Measurements from ENCODE around the gene FBXL15.

Gene FBXL15, protein sequence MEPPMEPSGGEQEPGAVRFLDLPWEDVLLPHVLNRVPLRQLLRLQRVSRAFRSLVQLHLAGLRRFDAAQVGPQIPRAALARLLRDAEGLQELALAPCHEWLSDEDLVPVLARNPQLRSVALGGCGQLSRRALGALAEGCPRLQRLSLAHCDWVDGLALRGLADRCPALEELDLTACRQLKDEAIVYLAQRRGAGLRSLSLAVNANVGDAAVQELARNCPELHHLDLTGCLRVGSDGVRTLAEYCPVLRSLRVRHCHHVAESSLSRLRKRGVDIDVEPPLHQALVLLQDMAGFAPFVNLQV

GRCh38 chr10:102420714-102421506 lies at the start of gene FBXL15:
FBXL15 (plus strand) TSS chr10:102420836; CDS start chr10:102421130, 294 bp downstream.
- DNase-seq (ENCODE audit: low spot score): peak; percentile 96

GRCh38 chr10:102371295-102371694 lies 49.3 kb upstream of the FBXL15 start:
- DNase-seq (ENCODE audit: low spot score): no peak

- DNase-seq (ENCODE audit: low spot score): no peak
Observed at GRCh38 chr10:102375250-102375649, 45.4 kb upstream of the FBXL15 start.

GRCh38 chr10:102375867-102376266 lies 44.8 kb upstream of the FBXL15 start:
- no peak for DNase-seq (ENCODE audit: low spot score)

GRCh38 chr10:102376901-102377300 lies 43.7 kb upstream of the FBXL15 start:
- DNase-seq (ENCODE audit: low spot score): no peak

- no peak for DNase-seq (ENCODE audit: low spot score)
Observed at GRCh38 chr10:102379383-102379782, 41.3 kb upstream of the FBXL15 start.

DNA sequence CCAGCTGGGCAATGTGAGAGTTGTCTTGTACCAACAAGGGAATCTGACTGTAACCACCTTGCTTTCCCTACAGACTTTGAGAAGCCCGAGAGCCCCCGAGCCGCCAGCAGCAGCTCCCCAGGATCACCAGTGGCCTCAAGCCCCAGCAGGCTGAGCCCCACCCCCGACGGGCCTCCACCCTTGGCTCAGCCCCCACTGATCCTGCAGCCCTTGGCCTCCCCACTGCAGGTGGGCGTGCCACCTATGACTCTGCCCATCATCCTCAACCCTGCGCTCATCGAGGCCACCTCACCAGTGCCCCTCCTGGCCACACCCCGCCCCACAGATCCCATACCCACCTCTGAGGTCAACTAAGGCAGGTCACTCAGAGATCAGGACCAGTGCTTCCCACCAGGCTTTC lies 38.7 kb upstream of the FBXL15 start:
- DNase-seq (ENCODE audit: low spot score): no peak

DNA sequence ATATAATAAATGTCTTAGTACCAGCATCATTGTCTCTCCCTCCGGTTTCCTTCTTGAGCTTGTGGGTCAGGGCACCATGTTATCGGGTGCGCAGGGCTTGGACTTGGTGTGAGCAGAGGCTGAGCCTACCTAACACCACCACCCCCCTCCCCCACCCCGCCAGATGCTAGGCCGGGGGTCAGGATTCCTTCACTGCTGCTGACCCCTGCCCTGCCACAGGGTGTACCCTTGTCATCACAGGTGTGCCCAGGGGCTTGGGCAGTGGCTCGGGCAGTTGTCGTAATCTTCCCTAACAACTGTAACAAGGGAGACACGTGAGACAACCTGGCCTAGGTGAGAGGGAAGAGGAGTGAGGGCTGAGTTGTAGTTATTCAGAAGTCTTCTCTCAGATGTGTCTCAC lies 37.8 kb upstream of the FBXL15 start:
- DNase-seq (ENCODE audit: low spot score): no peak

DNA sequence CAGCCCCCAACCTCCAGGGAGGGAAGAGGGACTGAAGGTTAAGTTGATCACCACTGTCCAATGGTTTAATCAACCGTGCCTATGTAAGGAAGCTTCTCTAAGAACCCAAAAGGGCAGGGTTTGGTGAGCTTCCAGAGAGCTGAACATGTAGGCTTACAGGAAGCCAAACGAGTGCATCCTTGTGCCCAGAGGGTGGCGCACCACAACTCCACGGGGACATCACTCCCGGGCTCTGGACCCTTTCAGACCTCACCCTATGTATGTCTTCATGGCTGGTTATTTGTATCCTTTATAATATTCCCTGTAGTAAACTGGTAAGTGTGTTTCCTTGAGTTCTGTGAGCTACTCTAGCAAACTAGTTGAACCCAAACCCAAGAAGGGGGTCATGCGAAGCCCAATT lies 36.6 kb upstream of the FBXL15 start:
- DNase-seq (ENCODE audit: low spot score): no peak

DNA sequence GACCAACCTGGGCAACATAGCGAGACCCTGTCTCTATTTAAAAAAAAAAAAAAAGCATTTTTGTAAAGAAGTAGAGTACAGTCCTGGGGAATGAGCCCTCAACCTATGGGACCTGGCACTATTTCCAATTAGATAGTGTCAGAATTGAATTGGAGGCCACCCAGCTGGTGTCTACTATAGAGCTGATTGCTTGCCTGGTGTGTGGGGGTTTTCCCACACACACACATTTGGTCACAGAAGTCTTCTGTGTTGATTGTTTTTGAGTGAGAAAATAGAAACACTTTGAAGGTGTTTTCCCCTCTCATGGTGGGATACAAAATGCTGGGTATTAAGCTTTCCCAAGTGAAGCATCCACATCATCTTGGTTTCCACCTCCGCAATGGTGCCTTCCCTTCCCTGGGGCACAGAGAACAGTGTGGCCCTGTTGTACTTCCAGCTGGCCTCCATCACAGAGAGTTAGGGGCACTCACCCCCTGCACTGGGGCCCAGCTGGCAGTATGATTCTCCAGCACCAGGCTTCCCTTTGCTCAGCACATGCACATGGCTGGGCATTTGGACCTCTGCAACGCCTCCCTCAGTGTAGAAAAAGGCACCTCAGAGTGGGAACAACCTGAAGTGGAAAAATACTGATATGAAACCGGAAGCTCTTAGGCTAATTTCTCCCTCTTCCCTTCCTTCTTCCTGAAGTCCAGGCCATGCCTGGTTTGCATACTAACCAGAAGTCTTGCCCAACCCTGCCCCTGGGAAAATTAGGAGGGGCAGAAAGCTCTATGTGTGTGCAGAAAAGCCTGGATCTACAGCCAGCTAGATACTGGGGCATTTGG lies 35.8 kb upstream of the FBXL15 start:
- DNase-seq (ENCODE audit: low spot score): no peak

- no peak for DNase-seq (ENCODE audit: low spot score)
Observed at GRCh38 chr10:102389894-102390293, 30.7 kb upstream of the FBXL15 start.

- DNase-seq (ENCODE audit: low spot score): no peak
Observed at GRCh38 chr10:102392306-102392705, 28.3 kb upstream of the FBXL15 start.

DNA sequence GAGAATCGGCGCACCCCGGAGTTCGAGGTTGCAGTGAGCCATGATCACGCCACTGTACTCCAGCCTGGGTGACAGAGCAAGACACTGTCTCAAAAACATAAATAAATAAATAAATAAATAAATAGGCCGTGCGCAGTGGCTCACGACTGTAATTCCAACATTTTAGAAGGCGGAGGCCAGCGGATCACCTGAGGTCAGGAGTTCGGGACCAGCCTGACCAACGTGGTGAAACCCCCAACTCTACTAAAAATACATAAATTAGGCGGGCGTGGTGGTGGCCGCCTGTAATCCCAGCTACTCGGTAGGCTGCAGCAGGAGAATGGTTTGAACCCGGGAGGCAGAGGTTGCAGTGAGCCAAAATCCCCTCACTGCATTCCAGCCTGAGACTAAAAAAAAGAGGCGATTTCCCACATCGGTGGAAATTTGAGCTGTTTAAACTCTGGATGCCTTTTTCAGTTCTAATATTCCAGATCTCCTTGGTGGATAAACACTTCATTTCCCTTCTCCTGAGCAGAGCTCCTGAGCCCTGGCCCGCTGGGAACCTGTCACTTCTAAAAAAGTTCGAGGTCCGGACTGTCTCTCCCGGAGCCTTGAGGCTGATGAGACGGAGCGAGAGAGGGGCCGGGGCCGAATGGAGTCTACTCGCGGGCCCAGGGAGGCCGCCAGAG lies 27.1 kb upstream of the FBXL15 start:
- DNase-seq (ENCODE audit: low spot score): no peak

DNA sequence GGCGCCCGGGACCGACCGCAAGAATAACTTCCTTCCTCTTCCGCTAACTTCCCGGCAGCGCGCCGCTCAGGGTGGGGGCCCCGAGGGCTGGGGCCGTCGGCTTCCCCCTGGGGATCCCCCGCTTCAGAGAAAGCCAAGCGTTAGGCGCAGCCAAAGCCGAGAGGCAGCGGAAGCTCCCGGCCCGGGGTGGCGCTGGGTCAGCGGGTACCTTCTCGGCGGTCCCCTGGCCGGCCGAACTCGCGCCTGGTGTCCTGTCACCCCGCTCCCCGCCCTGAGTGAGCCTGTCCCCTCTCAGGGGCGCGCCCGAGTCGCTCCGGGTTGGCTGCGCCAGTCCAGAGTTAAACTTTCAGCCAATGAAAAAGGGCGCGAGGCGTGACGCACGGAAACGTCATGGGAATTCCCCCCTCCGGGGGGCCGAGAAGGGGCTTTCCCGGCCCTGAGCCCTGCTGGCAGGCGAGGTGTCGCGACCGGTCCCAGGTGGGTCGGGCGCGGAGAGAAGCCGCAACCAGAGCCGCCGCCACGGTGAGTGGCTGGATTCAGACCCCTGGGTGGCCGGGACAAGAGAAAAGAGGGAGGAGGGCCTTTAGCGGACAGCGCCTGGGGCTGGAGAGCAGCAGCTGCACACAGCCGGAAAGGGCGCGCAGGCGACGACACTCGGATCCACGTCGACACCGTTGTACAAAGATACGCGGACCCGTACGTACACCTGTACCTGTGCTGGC lies 26.4 kb upstream of the FBXL15 start:
- DNase-seq (ENCODE audit: low spot score): peak; percentile 81

GRCh38 chr10:102394801-102395399 lies 25.7 kb upstream of the FBXL15 start:
- DNase-seq (ENCODE audit: low spot score): no peak

- DNase-seq (ENCODE audit: low spot score): peak; percentile 59
Observed at GRCh38 chr10:102395400-102396316, 25.0 kb upstream of the FBXL15 start, which contains the start of gene NFKB2. NFKB2 (plus strand) TSS chr10:102395705; CDS start chr10:102395960, 255 bp downstream.

- no peak for DNase-seq (ENCODE audit: low spot score)
Observed at GRCh38 chr10:102396317-102396650, 24.4 kb upstream of the FBXL15 start.

DNA sequence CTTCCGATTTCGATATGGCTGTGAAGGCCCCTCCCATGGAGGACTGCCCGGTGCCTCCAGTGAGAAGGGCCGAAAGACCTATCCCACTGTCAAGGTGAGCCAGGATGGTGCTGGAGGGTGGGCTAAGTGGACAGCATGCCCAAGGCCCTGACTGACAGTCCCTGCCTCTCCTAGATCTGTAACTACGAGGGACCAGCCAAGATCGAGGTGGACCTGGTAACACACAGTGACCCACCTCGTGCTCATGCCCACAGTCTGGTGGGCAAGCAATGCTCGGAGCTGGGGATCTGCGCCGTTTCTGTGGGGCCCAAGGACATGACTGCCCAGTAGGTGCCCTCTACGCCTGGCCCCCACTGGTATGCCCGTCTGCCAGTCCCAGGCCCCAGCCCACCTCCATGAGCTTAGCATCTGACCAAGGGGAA lies 23.9 kb upstream of the FBXL15 start:
- no peak for DNase-seq (ENCODE audit: low spot score)

DNA sequence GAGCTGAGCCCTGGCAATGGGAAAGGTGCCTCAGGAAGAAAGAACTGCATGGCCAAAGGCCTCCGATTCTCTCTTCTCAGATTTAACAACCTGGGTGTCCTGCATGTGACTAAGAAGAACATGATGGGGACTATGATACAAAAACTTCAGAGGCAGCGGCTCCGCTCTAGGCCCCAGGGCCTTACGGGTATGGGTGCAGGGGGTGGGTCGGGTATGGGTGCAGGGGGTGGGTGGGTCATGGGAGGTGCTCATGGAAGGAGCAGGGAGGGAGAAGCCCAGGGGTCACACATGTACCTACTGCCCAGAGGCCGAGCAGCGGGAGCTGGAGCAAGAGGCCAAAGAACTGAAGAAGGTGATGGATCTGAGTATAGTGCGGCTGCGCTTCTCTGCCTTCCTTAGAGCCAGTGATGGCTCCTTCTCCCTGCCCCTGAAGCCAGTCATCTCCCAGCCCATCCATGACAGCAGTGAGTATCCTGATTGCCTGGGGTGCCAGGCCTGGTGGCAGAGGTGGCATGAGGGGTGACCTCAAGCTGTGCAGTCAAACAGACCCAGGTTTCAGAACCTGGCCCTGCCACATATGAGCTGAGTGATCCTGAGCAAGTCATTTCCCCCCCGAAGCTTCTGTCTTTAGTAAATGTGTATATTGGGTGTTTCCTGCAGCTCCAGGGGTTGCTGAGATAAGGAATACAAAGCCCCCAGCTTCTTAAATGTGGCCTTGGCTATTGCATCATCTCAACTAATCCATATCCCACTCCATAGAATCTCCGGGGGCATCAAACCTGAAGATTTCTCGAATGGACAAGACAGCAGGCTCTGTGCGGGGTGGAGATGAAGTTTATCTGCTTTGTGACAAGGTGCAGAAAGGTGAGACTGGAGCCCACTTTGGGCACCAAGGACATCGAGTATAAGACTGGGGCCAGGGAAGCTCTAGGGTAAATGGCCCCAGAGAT lies 23.1 kb upstream of the FBXL15 start:
- no peak for DNase-seq (ENCODE audit: low spot score)

Data from kidney capillary endothelial cell (primary cell).